Duodenal mucosa (tissue), 2 donors: ENCODE results near the gene WIPF1.

Source experiments
- H3K27ac ChIP-seq: one replicate; pipeline ENCODE4 v1.7.0; 2013; ENCODE audit warnings: low read depth, low read length
- H3K27me3 ChIP-seq, 2 donors: one replicate each; pipeline ENCODE4 v1.7.0; 2013; ENCODE audit warnings: low read length in 2 of 2, control low read depth in 1 of 2; ENCODE audit not compliant: insufficient read depth in 2 of 2, control insufficient read depth in 1 of 2
- H3K36me3 ChIP-seq, 2 donors: one replicate each; pipeline ENCODE4 v1.7.0; 2013; ENCODE audit warnings: low read length in 2 of 2, control low read depth in 1 of 2; ENCODE audit not compliant: insufficient read depth in 2 of 2, control insufficient read depth in 1 of 2
- H3K4me1 ChIP-seq, 2 donors: one replicate each; pipeline ENCODE4 v1.7.0; 2013; ENCODE audit warnings: low read length in 2 of 2, control low read depth in 1 of 2; ENCODE audit not compliant: insufficient read depth in 2 of 2, control insufficient read depth in 1 of 2
- H3K4me3 ChIP-seq, 2 donors: one replicate each; pipeline ENCODE4 v1.7.0; 2013; ENCODE audit warnings: low read length in 2 of 2, low read depth in 1 of 2
- H3K9ac ChIP-seq, 2 donors: one replicate each; pipeline ENCODE4 v1.7.0; 2013; ENCODE audit warnings: low read length in 2 of 2, low read depth in 1 of 2
- H3K9me3 ChIP-seq, 2 donors: one replicate each; pipeline ENCODE4 v1.7.0; 2013; ENCODE audit warnings: low read length in 2 of 2, control low read depth in 1 of 2; ENCODE audit not compliant: control insufficient read depth in 1 of 2

WIPF1 gene

GRCh38 chr2:174633623-174633930, 36.0 kb upstream of the WIPF1 start:
- peaks cover 8 to 12% of the 10 kb centered on the region in 2 donors for H3K4me1 ChIP-seq
- H3K4me3 ChIP-seq: peak overlapping the region; percentile 42 to 65
- peak overlapping the region; percentile 18 to 62 for H3K9ac ChIP-seq
- peak overlapping the region; percentile 15 for H3K27ac ChIP-seq
- no peaks in the 10 kb centered on the region for H3K27me3 ChIP-seq
- H3K36me3 ChIP-seq: no peaks in the 10 kb centered on the region
- H3K9me3 ChIP-seq: no peaks in the 10 kb centered on the region

- peaks cover 8 to 12% of the 10 kb centered on the region in 2 donors for H3K4me1 ChIP-seq
- no peaks in the 10 kb centered on the region for H3K9me3 ChIP-seq
- peak overlapping the region; percentile 18 to 62 for H3K9ac ChIP-seq
- H3K27me3 ChIP-seq: no peaks in the 10 kb centered on the region
- peak overlapping the region; percentile 64 for H3K27ac ChIP-seq
- peak overlapping the region; percentile 42 to 65 for H3K4me3 ChIP-seq
- peaks cover 0 to 5% of the 10 kb centered on the region in 2 donors for H3K36me3 ChIP-seq
Measured at GRCh38 chr2:174632841-174633622, 35.4 kb upstream of the WIPF1 start.

DNA sequence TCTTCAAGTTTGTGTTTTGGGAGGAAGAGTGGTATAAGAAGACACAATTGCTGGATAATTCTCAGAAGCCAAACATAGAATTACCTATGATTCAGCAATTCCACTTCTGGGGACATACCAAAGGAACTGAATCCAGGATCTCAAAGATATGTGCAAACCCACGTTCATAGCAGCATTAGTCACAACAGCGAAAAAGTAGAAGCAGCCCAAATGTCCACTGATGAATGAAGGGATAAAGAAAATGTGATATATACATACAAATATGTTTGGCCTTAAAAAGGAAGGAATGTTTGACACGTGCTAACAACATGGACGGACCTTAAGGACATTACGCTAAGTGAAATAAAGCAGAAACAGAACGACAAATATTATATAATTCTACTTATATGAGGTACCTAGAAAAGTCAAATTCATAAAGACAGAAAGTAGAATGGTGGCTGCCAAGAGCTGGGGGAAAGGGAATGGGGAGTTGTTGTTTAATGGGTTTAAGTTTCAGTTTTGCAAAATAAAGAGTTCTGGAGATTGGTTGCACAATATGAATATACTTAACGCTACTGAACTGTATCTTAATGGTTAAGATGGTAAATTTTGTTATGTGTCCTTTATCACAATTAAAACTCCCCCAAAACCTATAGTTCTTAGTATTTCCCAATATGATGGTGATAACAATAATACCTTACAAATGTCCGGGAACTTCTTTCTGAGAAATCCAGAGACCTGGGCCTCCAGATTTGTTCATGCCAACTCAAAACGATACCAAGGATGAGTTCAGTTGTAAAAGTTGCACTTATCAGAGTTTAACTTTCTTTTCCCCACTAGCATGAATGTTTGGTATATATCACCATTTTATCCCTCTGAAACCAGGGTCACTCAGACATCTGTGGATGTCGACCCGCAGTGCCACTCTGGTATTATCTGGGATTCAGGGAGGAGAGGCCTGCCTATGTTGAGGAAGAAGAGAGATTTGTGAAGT, 33.7 kb upstream of the WIPF1 start:
- Histone ChIP-seq H3K9me3 (no peaks in the 10 kb centered on the region), H3K4me1 (peaks cover 8 to 12% of the 10 kb centered on the region in 2 donors), H3K9ac (no peak overlapping the region), H3K27ac (no peak overlapping the region), H3K36me3 (peaks cover 0 to 5% of the 10 kb centered on the region in 2 donors), H3K4me3 (peak overlapping the region in 1 of 2 donors; percentile 3), H3K27me3 (no peaks in the 10 kb centered on the region)

DNA sequence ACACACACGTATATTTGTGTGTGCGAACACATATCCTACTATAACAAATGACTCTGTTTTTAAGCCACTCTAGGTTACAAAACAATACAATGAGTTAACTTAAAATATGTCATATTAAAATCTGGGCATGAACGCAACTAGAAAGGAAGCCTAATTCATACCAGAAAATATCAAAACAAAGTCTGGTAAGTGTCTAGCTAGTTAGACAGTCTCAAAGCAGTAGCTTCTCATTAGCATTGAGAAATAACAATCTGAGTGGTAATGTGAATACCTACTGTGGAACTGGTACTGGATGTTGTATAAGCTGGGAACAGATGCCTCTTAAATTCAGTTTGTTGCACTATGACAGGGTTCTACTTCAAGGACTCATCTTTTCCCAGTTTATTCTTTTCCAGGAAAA, 32.5 kb upstream of the WIPF1 start:
- no peak overlapping the region for H3K27ac ChIP-seq
- H3K9me3 ChIP-seq: no peaks in the 10 kb centered on the region
- H3K9ac ChIP-seq: no peak overlapping the region
- no peaks in the 10 kb centered on the region for H3K27me3 ChIP-seq
- H3K36me3 ChIP-seq: peaks cover 0 to 5% of the 10 kb centered on the region in 2 donors
- H3K4me3 ChIP-seq: no peak overlapping the region
- peaks cover 8 to 12% of the 10 kb centered on the region in 2 donors for H3K4me1 ChIP-seq

DNA sequence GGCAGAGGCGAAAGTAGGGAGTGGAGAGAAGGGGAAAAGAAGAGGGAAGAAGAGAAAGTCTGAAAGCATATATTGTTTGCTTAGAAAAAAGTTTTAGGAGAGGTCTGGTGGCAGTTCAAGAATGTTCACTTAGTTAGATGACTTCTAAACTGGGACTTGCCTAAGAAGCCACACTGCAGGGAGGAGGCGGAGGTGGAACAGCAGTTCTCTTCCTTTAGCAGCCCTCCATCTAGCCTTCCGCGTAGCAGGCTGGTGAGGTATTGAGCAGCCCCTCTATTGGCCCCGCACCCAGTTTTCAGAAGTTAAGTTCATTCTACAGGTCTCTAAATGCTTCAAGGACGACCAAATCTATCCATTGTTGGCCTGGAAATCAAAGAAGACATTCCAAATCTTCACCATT, 31.9 kb upstream of the WIPF1 start:
- Histone ChIP-seq H3K9me3 (no peaks in the 10 kb centered on the region), H3K4me3 (no peak overlapping the region), H3K4me1 (peaks cover 2 to 9% of the 10 kb centered on the region in 2 donors), H3K36me3 (peaks cover 0 to 5% of the 10 kb centered on the region in 2 donors), H3K27ac (no peak overlapping the region), H3K9ac (no peak overlapping the region), H3K27me3 (no peaks in the 10 kb centered on the region)

DNA sequence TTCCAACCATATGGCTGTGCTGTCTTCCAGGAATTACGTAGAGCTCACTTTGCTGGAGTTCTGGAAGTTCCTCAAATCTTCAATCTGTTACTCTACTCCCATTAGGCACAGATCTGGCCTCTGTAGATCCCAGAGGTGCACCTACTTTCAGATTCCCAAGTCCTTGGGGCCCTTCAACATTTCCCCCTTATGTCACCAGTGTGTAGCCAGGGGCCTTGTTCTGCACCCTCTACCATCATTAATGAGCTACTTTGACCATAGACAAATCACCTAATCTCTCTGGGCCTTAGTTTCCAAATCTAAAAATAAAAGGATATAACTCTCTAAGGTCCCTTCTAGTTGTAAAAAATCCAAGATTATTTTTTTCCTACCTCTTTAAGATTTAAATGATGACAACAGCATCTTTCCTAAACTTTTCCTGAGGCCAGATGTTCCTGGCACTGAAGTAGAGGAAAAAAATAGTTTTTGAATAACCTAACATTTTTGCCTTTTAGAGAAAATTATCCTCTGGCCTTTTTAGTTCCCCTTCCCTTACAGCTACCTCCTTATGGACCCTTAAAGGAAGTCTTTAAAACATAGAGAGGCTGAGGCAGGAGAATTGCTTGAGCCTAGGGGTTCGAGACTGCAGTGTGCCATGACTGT, 31.0 kb upstream of the WIPF1 start:
- no peak overlapping the region for H3K4me3 ChIP-seq
- no peaks in the 10 kb centered on the region for H3K27me3 ChIP-seq
- H3K27ac ChIP-seq: no peak overlapping the region
- peaks cover 0 to 5% of the 10 kb centered on the region in 2 donors for H3K36me3 ChIP-seq
- H3K4me1 ChIP-seq: peaks cover 0 to 7% of the 10 kb centered on the region in 2 donors
- no peaks in the 10 kb centered on the region for H3K9me3 ChIP-seq
- no peak overlapping the region for H3K9ac ChIP-seq

DNA sequence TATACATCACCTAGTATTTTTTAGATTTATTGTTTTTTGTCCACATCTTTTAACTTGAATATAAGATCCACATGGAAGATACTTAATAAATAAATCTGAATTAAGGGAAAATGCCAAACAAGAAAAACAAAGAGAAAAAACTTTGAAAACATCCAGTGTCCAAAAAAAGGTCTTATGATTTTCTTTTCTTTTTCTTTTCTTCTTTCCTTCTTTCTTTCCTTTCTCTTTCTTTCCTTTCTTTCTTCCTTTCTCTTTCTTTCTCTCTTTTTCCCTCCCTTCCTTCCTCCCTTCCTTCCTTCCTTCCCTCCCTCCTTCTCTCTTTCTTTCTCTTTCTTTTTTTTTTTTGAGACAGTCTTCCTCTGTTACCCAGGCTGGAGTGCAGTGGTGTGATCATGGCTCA, 29.6 kb upstream of the WIPF1 start:
- Histone ChIP-seq H3K9me3 (no peaks in the 10 kb centered on the region), H3K4me3 (no peak overlapping the region), H3K27ac (no peak overlapping the region), H3K36me3 (peaks cover 0 to 5% of the 10 kb centered on the region in 2 donors), H3K9ac (no peak overlapping the region), H3K4me1 (peaks cover 0 to 14% of the 10 kb centered on the region in 2 donors), H3K27me3 (no peaks in the 10 kb centered on the region)

GRCh38 chr2:174624895-174625430, 27.4 kb upstream of the WIPF1 start:
- no peaks in the 10 kb centered on the region for H3K27me3 ChIP-seq
- peaks cover 0 to 5% of the 10 kb centered on the region in 2 donors for H3K36me3 ChIP-seq
- H3K27ac ChIP-seq: no peak overlapping the region
- H3K9ac ChIP-seq: no peak overlapping the region
- no peak overlapping the region for H3K4me3 ChIP-seq
- peaks cover 0 to 7% of the 10 kb centered on the region in 2 donors for H3K4me1 ChIP-seq
- no peaks in the 10 kb centered on the region for H3K9me3 ChIP-seq

GRCh38 chr2:174623690-174624089, 26.1 kb upstream of the WIPF1 start:
- Histone ChIP-seq H3K27me3 (no peaks in the 10 kb centered on the region), H3K4me3 (no peak overlapping the region), H3K9me3 (no peaks in the 10 kb centered on the region), H3K4me1 (peaks cover 0 to 7% of the 10 kb centered on the region in 2 donors), H3K36me3 (peaks cover 0 to 5% of the 10 kb centered on the region in 2 donors), H3K9ac (no peak overlapping the region), H3K27ac (no peak overlapping the region)
